HUES6 (cell line): ENCODE measurements around the gene RETN.

ENCODE experiments used
- H3K27ac ChIP-seq: 2 replicates; pipeline ENCODE4 v1.7.0; 2013; ENCODE audit warnings: low read depth, mild to moderate bottlenecking, low read length, inconsistent platforms
- H3K27me3 ChIP-seq: 2 replicates; pipeline ENCODE4 v1.6.1; 2013; ENCODE audit warnings: low read length; ENCODE audit not compliant: control insufficient read depth, insufficient read depth
- H3K36me3 ChIP-seq: 2 replicates; pipeline ENCODE4 v1.6.1; 2013; ENCODE audit warnings: low read length; ENCODE audit not compliant: control insufficient read depth, insufficient read depth
- H3K4me1 ChIP-seq: 2 replicates; pipeline ENCODE4 v1.6.1; 2013; ENCODE audit warnings: low read length; ENCODE audit not compliant: control insufficient read depth, insufficient read depth
- H3K4me3 ChIP-seq: 2 replicates; pipeline ENCODE4 v1.5.1; 2013; ENCODE audit warnings: low read depth, low read length
- H3K9ac ChIP-seq: one replicate; pipeline ENCODE4 v1.6.1; 2013; ENCODE audit warnings: mild to moderate bottlenecking, low read length
- H3K9me3 ChIP-seq: 2 replicates; pipeline ENCODE4 v1.6.1; 2013; ENCODE audit warnings: low read depth, low read length; ENCODE audit not compliant: control insufficient read depth, insufficient read depth

RETN gene

GRCh38 chr19:7691497-7691896, 22.6 kb downstream of the RETN start:
- Histone ChIP-seq H3K9me3 (peaks cover 8% of the 10 kb centered on the region; the same call in 1 of the 2 replicates), H3K9ac (no peak overlapping the region), H3K4me3 (no peak overlapping the region), H3K36me3 (no peaks in the 10 kb centered on the region), H3K27me3 (peaks cover 37% of the 10 kb centered on the region; the same call in 1 of the 2 replicates), H3K4me1 (no peaks in the 10 kb centered on the region), H3K27ac (no peak overlapping the region)

DNA sequence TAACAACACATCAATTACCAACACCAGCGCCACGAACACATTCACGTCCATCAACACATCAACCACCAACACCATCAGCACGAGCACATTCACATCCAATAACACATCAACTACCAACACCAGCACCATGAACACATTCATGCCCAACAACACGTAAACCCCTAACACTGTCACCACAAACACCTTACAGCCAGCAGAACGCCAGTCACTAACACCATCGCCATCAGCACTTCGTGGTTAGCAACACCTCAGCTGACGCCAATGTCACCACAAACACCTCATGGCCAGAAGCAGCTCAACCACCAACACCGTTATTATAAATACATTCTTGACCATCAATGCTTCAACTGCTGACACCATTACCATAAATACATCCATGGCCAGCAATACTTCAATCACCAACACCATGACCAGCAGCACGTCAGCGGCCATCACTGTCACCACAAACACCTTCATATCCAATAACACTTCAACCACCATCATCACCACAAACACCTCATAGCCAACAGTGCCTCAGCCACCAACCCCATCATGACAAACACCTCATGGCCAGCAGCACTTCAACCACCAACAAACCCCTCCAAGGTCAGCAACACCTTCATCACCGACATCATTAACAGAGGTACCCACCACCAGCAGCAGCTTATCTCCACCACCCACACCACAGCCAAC, 23.7 kb downstream of the RETN start:
- H3K36me3 ChIP-seq: no peaks in the 10 kb centered on the region
- no peak overlapping the region for H3K27ac ChIP-seq
- peaks cover 8% of the 10 kb centered on the region; the same call in 1 of the 2 replicates for H3K9me3 ChIP-seq
- no peaks in the 10 kb centered on the region for H3K4me1 ChIP-seq
- no peak overlapping the region for H3K4me3 ChIP-seq
- no peak overlapping the region for H3K9ac ChIP-seq
- peaks cover 48% of the 10 kb centered on the region; the same call in 1 of the 2 replicates for H3K27me3 ChIP-seq

DNA sequence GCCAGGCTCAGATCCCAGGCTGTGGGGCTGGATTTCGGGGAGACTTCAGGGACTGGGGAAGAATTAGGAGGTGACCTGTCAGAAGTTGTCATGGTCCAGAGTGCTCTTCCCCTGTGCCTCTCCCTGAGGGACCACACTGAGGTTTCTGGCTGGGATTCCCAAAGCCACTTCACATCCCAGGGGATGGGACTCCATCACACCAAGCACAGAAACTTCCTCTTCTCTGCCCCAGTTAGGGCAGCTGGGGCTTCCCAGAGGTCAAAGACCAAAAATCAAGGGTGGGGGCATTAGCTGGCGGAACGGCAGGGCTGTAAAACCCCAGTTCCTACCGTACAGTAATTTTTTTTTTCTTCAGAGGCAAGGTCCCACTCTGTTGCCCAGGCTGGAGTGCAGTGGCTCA, 25.6 kb downstream of the RETN start:
- Histone ChIP-seq H3K9me3 (peaks cover 8% of the 10 kb centered on the region; the same call in 1 of the 2 replicates), H3K4me1 (peaks cover 7% of the 10 kb centered on the region; the same call in 1 of the 2 replicates), H3K4me3 (no peak overlapping the region), H3K27ac (no peak overlapping the region), H3K27me3 (peaks cover 66% of the 10 kb centered on the region), H3K36me3 (no peaks in the 10 kb centered on the region), H3K9ac (no peak overlapping the region)

DNA sequence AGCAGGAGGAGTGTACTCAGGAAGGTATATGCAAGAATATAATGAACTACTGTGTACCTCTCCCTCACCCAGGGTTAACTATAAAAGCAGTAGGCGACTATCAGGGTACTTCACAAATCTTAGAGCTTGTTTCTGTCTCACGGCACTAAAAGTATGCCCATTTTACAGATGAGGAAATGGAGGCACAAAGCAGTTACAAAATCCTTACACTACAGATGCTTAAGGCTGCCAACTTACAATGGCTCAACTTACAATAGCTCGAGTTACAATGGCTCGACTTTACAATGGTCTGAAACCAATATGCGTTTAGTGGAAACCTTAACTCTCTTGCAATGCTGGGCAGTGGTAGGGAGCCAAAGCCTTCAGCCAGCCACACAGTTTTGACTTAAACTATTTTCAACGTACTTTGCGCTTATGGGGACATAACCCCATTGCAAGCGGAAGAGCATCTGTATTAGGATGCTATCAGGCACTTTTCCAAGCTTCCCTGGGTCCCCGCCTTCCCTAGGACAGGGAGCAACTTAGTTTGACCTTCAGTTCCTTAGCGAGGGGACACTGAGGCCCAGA, 29.0 kb downstream of the RETN start:
- no peaks in the 10 kb centered on the region for H3K36me3 ChIP-seq
- H3K27me3 ChIP-seq: peaks cover 54% of the 10 kb centered on the region
- no peak overlapping the region for H3K4me3 ChIP-seq
- no peak overlapping the region for H3K9ac ChIP-seq
- H3K4me1 ChIP-seq: peaks cover 7% of the 10 kb centered on the region; the same call in 1 of the 2 replicates
- no peaks in the 10 kb centered on the region for H3K9me3 ChIP-seq
- H3K27ac ChIP-seq: no peak overlapping the region

DNA sequence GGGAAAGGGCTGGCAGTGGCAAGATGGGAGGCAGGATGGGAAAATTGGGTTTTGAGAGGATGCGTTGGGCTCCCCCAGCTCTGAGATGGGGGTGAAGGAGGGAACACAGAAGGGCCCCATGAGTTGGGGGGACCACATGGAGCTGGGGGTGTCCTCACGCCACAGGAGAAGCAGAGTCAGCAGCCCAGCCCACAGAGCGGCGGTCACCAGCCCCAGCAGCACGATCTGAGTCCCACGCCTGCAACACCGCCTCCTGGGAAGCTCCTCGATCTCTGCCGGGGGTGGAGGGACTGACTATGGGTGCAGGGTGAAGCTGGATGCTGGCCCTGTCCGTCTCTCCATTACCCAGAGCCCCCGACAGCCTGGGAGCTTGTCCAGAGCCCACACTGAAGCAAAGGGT, 29.7 kb downstream of the RETN start:
- H3K27ac ChIP-seq: no peak overlapping the region
- no peak overlapping the region for H3K9ac ChIP-seq
- peaks cover 55% of the 10 kb centered on the region for H3K27me3 ChIP-seq
- peaks cover 7% of the 10 kb centered on the region; the same call in 1 of the 2 replicates for H3K4me1 ChIP-seq
- H3K36me3 ChIP-seq: no peaks in the 10 kb centered on the region
- 0 out of 2 replicates have a peak overlapping the region, but pooled peaks have one; percentile 18 for H3K4me3 ChIP-seq
- H3K9me3 ChIP-seq: no peaks in the 10 kb centered on the region

DNA sequence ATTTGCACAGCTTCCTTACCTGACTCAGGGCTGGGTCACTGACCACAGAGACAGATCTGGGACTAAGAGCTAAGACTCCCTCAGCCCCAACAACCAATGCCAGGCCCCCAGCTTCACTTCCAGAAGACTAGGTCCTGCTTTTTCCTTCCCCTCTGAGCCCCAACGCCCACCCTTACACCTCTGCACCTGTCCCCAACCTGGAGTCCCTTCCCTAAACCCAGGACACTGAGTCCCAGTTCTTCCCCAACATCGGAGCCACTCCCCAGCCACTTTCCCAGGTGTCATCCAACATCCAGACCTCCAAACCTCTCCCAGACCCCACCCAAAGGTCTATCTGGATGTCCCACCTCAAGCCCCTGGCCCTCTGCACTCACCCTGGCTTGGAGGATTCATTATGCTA, 30.2 kb downstream of the RETN start:
- Histone ChIP-seq H3K4me1 (peaks cover 7% of the 10 kb centered on the region; the same call in 1 of the 2 replicates), H3K9me3 (no peaks in the 10 kb centered on the region), H3K9ac (no peak overlapping the region), H3K4me3 (no peak overlapping the region), H3K36me3 (no peaks in the 10 kb centered on the region), H3K27me3 (peaks cover 59% of the 10 kb centered on the region), H3K27ac (no peak overlapping the region)

GRCh38 chr19:7699417-7700401, 30.9 kb downstream of the RETN start:
- H3K27me3 ChIP-seq: peaks cover 56% of the 10 kb centered on the region
- H3K4me3 ChIP-seq: no peak overlapping the region
- no peaks in the 10 kb centered on the region for H3K36me3 ChIP-seq
- no peaks in the 10 kb centered on the region for H3K9me3 ChIP-seq
- no peak overlapping the region for H3K27ac ChIP-seq
- H3K4me1 ChIP-seq: peaks cover 7% of the 10 kb centered on the region; the same call in 1 of the 2 replicates
- no peak overlapping the region for H3K9ac ChIP-seq

DNA sequence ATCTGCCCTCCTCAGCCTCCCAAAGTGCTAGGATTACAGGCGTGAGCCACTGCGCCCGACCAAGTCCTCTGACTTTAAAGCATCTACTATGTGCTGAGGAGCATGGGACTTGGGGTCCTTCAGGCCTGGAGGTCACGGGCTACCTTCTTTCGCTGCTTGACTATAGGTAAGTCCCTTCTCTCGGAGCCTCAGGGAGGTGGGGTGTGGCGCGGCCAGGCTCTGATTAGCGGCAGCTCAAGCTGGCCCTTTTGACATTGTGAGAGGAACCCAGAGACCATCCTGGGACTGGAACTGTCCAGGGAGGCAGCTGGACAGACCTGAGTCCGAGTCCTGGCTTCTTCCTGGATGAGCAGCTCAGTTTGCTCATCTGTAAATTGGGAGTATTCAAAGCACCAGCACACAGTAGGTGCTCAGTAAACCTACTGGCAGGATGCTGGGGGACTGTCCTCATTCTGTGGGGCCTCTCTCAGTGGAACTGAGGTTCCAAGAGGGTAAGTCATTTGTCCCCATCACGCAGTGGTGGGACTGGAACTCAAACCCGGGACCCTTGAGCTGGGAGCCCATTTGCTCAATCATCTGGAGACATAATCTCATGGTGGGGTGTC, 32.3 kb downstream of the RETN start:
- Histone ChIP-seq H3K9ac (no peak overlapping the region), H3K9me3 (no peaks in the 10 kb centered on the region), H3K4me1 (peaks cover 7% of the 10 kb centered on the region; the same call in 1 of the 2 replicates), H3K27ac (no peak overlapping the region), H3K36me3 (no peaks in the 10 kb centered on the region), H3K4me3 (no peak overlapping the region), H3K27me3 (peaks cover 50% of the 10 kb centered on the region)

- peaks cover 48% of the 10 kb centered on the region for H3K27me3 ChIP-seq
- peaks cover 7% of the 10 kb centered on the region; the same call in 1 of the 2 replicates for H3K4me1 ChIP-seq
- no peak within 1 kb of the TSS for H3K27ac ChIP-seq
- H3K9me3 ChIP-seq: no peaks in the 10 kb centered on the region
- no peak within 1 kb of the TSS for H3K4me3 ChIP-seq
- H3K9ac ChIP-seq: no peak within 1 kb of the TSS
- no peaks in the 10 kb centered on the region for H3K36me3 ChIP-seq
Measured at GRCh38 chr19:7701654-7702457, 33.0 kb downstream of the RETN start, which contains the start of gene FCER2. Gene FCER2 (minus strand): TSS chr19:7702131. CDS start chr19:7699760, 2,371 bp downstream.

DNA sequence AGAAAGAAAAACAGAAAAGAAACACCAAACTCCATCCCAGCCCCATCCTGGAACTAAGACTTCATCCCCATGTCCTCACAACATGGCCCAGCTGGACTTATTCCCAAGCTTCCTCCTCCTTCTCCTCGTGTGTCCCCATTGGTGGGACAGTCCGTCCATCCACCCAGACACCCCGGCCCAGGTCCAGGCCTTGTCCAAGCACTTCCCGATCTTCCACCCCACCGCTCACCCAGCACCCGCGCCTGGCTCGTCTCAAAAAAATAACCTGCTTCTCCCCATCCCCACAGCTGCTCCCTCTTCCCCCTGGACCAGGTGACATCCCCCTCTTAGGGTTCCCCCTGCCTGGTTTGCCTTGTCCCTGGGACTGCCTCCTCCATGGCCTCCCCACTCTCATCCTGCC, 34.5 kb downstream of the RETN start:
- Histone ChIP-seq H3K4me1 (peaks cover 7% of the 10 kb centered on the region; the same call in 1 of the 2 replicates), H3K9me3 (no peaks in the 10 kb centered on the region), H3K4me3 (no peak overlapping the region), H3K27me3 (peaks cover 33% of the 10 kb centered on the region), H3K27ac (no peak overlapping the region), H3K9ac (no peak overlapping the region), H3K36me3 (no peaks in the 10 kb centered on the region)
